SK-N-SH treated with all-trans-retinoic acid at 6 μM for 48 hours (cell line): ENCODE measurements around the gene KCNH2.
"Not testable (repeated sequence)": the region's sequence is repeated elsewhere in the genome, so short reads cannot be mapped to it uniquely, and the experiment has no call there.

Experiments used
- ATAC-seq: fragments of 200-7000 bp; cut with Tn5 transposase; 3 replicates; pipeline ENCODE4 v1.9.1; 2020; ENCODE audit warnings: mild to moderate bottlenecking, moderate library complexity
- ARNTL ChIP-seq: fragments of 450-650 bp; formaldehyde crosslinking; IDR thresholded peaks from 2 replicates; pipeline ENCODE4 v1.5.0; 2020; ENCODE audit warnings: low read depth, mild to moderate bottlenecking, moderate library complexity, borderline replicate concordance
- BACH2 ChIP-seq: fragments of 250-450 bp; sonication (Bioruptor Pico); IDR thresholded peaks from 2 replicates; pipeline ENCODE4 v1.9.0; 2021; ENCODE audit warnings: mild to moderate bottlenecking, borderline replicate concordance
- CREB5 ChIP-seq: fragments of 250-450 bp; sonication (Bioruptor Pico); IDR thresholded peaks from 2 replicates; pipeline ENCODE4 v1.5.1; 2020; ENCODE audit warnings: low read depth, mild to moderate bottlenecking, moderate library complexity
- CSDC2 ChIP-seq: fragments of 250-450 bp; sonication (Bioruptor Pico); IDR thresholded peaks from 2 replicates; pipeline ENCODE4 v1.5.0; 2020; ENCODE audit warnings: mild to moderate bottlenecking, moderate library complexity
- ESRRG ChIP-seq: fragments of 250-450 bp; sonication (Bioruptor Pico); IDR thresholded peaks from 2 replicates; pipeline ENCODE4 v1.6.1; 2021; ENCODE audit warnings: mild to moderate bottlenecking
- OSR1 ChIP-seq: fragments of 250-450 bp; sonication (Bioruptor Pico); IDR thresholded peaks from 2 replicates; pipeline ENCODE4 v1.8.0; 2022; ENCODE audit warnings: moderate library complexity, mild to moderate bottlenecking, inconsistent platforms
- POU6F1 ChIP-seq: fragments of 250-450 bp; sonication (Bioruptor Pico); IDR thresholded peaks from 2 replicates; pipeline ENCODE4 v1.8.0; 2021; ENCODE audit warnings: low read depth, mild to moderate bottlenecking, moderate library complexity, borderline replicate concordance
- PPARA ChIP-seq: fragments of 250-450 bp; sonication (Bioruptor Pico); IDR thresholded peaks from 2 replicates; pipeline ENCODE4 v1.5.0; 2020; ENCODE audit warnings: mild to moderate bottlenecking, borderline replicate concordance
- TCF4 ChIP-seq: fragments of 250-450 bp; sonication (Bioruptor Pico); IDR thresholded peaks from 2 replicates; pipeline ENCODE4 v1.8.0; 2021; ENCODE audit warnings: mild to moderate bottlenecking, moderate library complexity, borderline replicate concordance
- TOX ChIP-seq: fragments of 250-450 bp; sonication (Bioruptor Pico); IDR thresholded peaks from 2 replicates; pipeline ENCODE4 v1.8.0; 2021; ENCODE audit warnings: mild to moderate bottlenecking, moderate library complexity, borderline replicate concordance
- TSHZ2 ChIP-seq: fragments of 250-450 bp; sonication (Bioruptor Pico); IDR thresholded peaks from 2 replicates; pipeline ENCODE4 v1.5.0; 2020; ENCODE audit warnings: mild to moderate bottlenecking, moderate library complexity
- ZC3H10 ChIP-seq: fragments of 250-450 bp; sonication (Bioruptor Pico); IDR thresholded peaks from 2 replicates; pipeline ENCODE4 v1.5.1; 2021; ENCODE audit warnings: mild to moderate bottlenecking, moderate library complexity
- ZFP3 ChIP-seq: fragments of 250-450 bp; sonication (Bioruptor Pico); IDR thresholded peaks from 2 replicates; pipeline ENCODE4 v1.5.0; 2020; ENCODE audit warnings: mild to moderate bottlenecking, moderate library complexity
- ZFP30 ChIP-seq: fragments of 450-650 bp; formaldehyde crosslinking; IDR thresholded peaks from 2 replicates; pipeline ENCODE4 v1.5.0; 2022; ENCODE audit warnings: mild to moderate bottlenecking, moderate library complexity
- ZNF565 ChIP-seq: fragments of 450-650 bp; formaldehyde crosslinking; conservative IDR thresholded peaks from 2 replicates; pipeline ENCODE4 v1.5.0; 2020; ENCODE audit warnings: low read depth, mild to moderate bottlenecking, moderate library complexity
- ZNF8 ChIP-seq: fragments of 450-650 bp; formaldehyde crosslinking; IDR thresholded peaks from 2 replicates; pipeline ENCODE4 v1.5.0; 2020; ENCODE audit warnings: mild to moderate bottlenecking, moderate library complexity

KCNH2 gene

GRCh38 chr7:150911590-150912267, 66.4 kb downstream of the KCNH2 start:
- TF ChIP-seq ZNF8 (CRISPR knock-in tag) (no peak), ZFP3 (CRISPR knock-in tag) (no peak), ARNTL (CRISPR knock-in tag) (no peak), PPARA (CRISPR knock-in tag) (no peak)
- ATAC-seq, result no peak

- peak; percentile 20; the same call in 1 of the 3 replicates for ATAC-seq
- TF ChIP-seq TCF4 (no peak), ZNF8 (CRISPR knock-in tag) (no peak), TOX (CRISPR knock-in tag) (no peak), ESRRG (CRISPR knock-in tag) (no peak), ZC3H10 (no peak)
These were observed 67.1 kb downstream of the KCNH2 start for GRCh38 chr7:150910996-150911422.

GRCh38 chr7:150910305-150910995, 67.7 kb downstream of the KCNH2 start:
- not testable (repeated sequence) for ATAC-seq

GRCh38 chr7:150909200-150909995, 68.7 kb downstream of the KCNH2 start:
- ATAC-seq, result no peak
- TF ChIP-seq PPARA (CRISPR knock-in tag), result no peak
- TF ChIP-seq ESRRG (CRISPR knock-in tag), result no peak
- no peak for TF ChIP-seq POU6F1 (CRISPR knock-in tag)
- TF ChIP-seq TSHZ2 (CRISPR knock-in tag), result no peak
- TF ChIP-seq CREB5 (CRISPR knock-in tag), result no peak
- TF ChIP-seq CSDC2 (CRISPR knock-in tag), result no peak
- no peak for TF ChIP-seq ZFP30 (CRISPR knock-in tag)
- no peak for TF ChIP-seq ZFP3 (CRISPR knock-in tag)
- TF ChIP-seq ZNF8 (CRISPR knock-in tag), result no peak
- no peak for TF ChIP-seq TCF4
- TF ChIP-seq OSR1 (CRISPR knock-in tag), result no peak
- no peak for TF ChIP-seq BACH2 (CRISPR knock-in tag)
- TF ChIP-seq ZNF565 (CRISPR knock-in tag), result no peak

- TF ChIP-seq TCF4, result no peak
- no peak for ATAC-seq
These were observed 69.9 kb downstream of the KCNH2 start for GRCh38 chr7:150908173-150908572.
